Sigmoid colon (tissue), 4 donors: ENCODE data around the gene UBE2E2.

ENCODE experiments used
- CTCF ChIP-seq, 4 experiments: fragments of 450-650 bp in 3 of 4; fragments of 200-600 bp in 1 of 4; IDR thresholded peaks; one replicate each; pipeline ENCODE4 v1.5.1; 2016 to 2019; ENCODE audit warnings: antibody characterized with exemption in 4 of 4, mild to moderate bottlenecking in 3 of 4, moderate library complexity in 2 of 4
- POLR2A ChIP-seq, 2 donors: fragments of 450-650 bp; IDR thresholded peaks; one replicate each; pipeline ENCODE4 v1.6.1; 2016; ENCODE audit warnings: antibody characterized with exemption in 2 of 2, mild to moderate bottlenecking in 2 of 2, moderate library complexity in 2 of 2
- POLR2AphosphoS5 ChIP-seq, 4 donors: sonication (generic); formaldehyde crosslinking; IDR thresholded peaks; one replicate each; pipeline ENCODE4 v1.6.1; 2017; ENCODE audit warnings: antibody characterized with exemption in 4 of 4

DNA sequence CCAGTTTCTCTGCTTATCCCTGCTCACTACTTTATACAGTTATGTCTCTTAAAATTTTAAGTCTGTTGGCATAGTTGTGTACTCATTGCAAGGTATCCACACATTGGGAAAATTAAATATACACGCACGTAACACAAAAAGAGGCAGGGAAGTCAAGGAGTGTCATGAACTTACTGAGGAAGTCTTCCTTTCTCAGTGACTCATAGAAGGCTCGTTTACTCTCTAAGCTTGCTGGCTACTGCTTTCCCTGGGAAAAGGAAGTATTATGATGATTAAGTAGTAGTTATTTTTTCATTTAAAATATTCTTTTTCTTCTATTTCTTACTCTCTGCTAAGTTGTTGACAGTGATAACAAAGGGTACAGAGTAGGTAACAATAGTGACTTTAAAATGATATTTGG lies 287.3 kb downstream of the UBE2E2 start:
- TF ChIP-seq CTCF (IDR thresholded peaks at IDR 0.05) (no peak), POLR2AphosphoS5 (IDR thresholded peaks at IDR 0.05) (no peak), POLR2A (IDR thresholded peaks at IDR 0.05) (no peak)
